OCI-LY7 (cell line): Measurements from ENCODE around the gene MKNK1. TPM values are rescaled to one million over a fixed set of nuclear protein-coding genes. Genes with fewer than 3 reads are reported as not detected.

Source experiments
- BruUV-seq: library from RNA; stranded (reverse); fragments of 400-500 nt; replicated peaks from 2 replicates; lab custom pipeline; 2021; lab: Mats Ljungman, UMichigan
- CTCF ChIA-PET: fragments of 300-600 bp; sonication (Branson Sonifier 250); formaldehyde crosslinking; loops from one replicate; lab custom pipeline; 2022; ENCODE audit warnings: antibody characterized with exemption; ENCODE audit not compliant: unreplicated experiment; lab: Charles Lee
- POLR2A ChIA-PET: fragments of 300-600 bp; sonication (Branson Sonifier 250); formaldehyde crosslinking; loops from one replicate; lab custom pipeline; 2022; ENCODE audit warnings: antibody characterized with exemption; lab: Charles Lee
- DNase-seq: peaks from one replicate; pipeline ENCODE4 v3.0.0-alpha.2; 2015; ENCODE audit warnings: low spot score
- H2AFZ ChIP-seq: fragments of 200-600 bp; sonication (generic), shearing (Covaris generic); 2 replicates; pipeline ENCODE4 v1.6.1; 2014; ENCODE audit warnings: mild to moderate bottlenecking, antibody characterized with exemption, low read length, moderate library complexity
- H3K27ac ChIP-seq: fragments of 200-600 bp; sonication (generic); 2 replicates; pipeline ENCODE4 v1.5.1; 2014; ENCODE audit warnings: mixed run types, low read depth, mild to moderate bottlenecking, moderate library complexity, low read length, inconsistent platforms; ENCODE audit not compliant: poor library complexity, severe bottlenecking
- H3K36me3 ChIP-seq: fragments of 200-600 bp; sonication (generic); 2 replicates; pipeline ENCODE4 v1.6.1; 2014; ENCODE audit warnings: mild to moderate bottlenecking, antibody characterized with exemption, low read length, moderate library complexity, mixed read lengths; ENCODE audit not compliant: insufficient read depth
- H3K4me1 ChIP-seq: fragments of 200-600 bp; sonication (generic); 2 replicates; pipeline ENCODE4 v1.5.1; 2014; ENCODE audit warnings: mild to moderate bottlenecking, low read length; ENCODE audit not compliant: insufficient read depth, poor library complexity, severe bottlenecking
- H3K4me2 ChIP-seq: fragments of 200-600 bp; sonication (generic); 2 replicates; pipeline ENCODE4 v1.6.1; 2014; ENCODE audit warnings: mild to moderate bottlenecking, low read length
- H3K4me3 ChIP-seq: fragments of 200-600 bp; sonication (generic); 2 replicates; pipeline ENCODE4 v1.5.1; 2014; ENCODE audit warnings: mild to moderate bottlenecking, low read depth, low read length; ENCODE audit not compliant: poor library complexity, severe bottlenecking
- H3K79me2 ChIP-seq: fragments of 200-600 bp; sonication (generic); 2 replicates; pipeline ENCODE4 v1.6.1; 2016; ENCODE audit warnings: low read depth, mild to moderate bottlenecking, low read length, moderate library complexity, mixed read lengths; ENCODE audit not compliant: insufficient read depth
- H3K9me2 ChIP-seq: fragments of 200-600 bp; sonication (generic); 2 replicates; pipeline ENCODE4 v1.6.1; 2016; ENCODE audit warnings: mild to moderate bottlenecking, low read length, mixed read lengths; ENCODE audit not compliant: insufficient read depth
- H3K9me3 ChIP-seq: fragments of 200-600 bp; sonication (generic); 2 replicates; pipeline ENCODE4 v1.6.1; 2014; ENCODE audit warnings: mild to moderate bottlenecking, mixed run types, low read length, mixed read lengths
- H4K20me1 ChIP-seq: fragments of 200-600 bp; sonication (generic); 2 replicates; pipeline ENCODE4 v1.6.1; 2014; ENCODE audit warnings: mild to moderate bottlenecking, antibody characterized with exemption, low read length, moderate library complexity, mixed read lengths; ENCODE audit not compliant: insufficient read depth
- CTCF ChIP-seq: fragments of 200-600 bp; sonication (generic); conservative IDR thresholded peaks from 2 replicates; pipeline ENCODE4 v1.5.1; 2014; ENCODE audit warnings: mild to moderate bottlenecking, antibody characterized with exemption, low read length, moderate library complexity, mixed read lengths
- EZH2phosphoT487 ChIP-seq: fragments of 200-600 bp; sonication (generic); IDR thresholded peaks from 2 replicates; pipeline ENCODE4 v1.6.1; 2018; ENCODE audit warnings: low read depth, borderline replicate concordance, mild to moderate bottlenecking, mixed run types, antibody characterized with exemption, low read length, moderate library complexity, mixed read lengths
- intact Hi-C: fragments of 100-400 bp; cut with micrococcal nuclease; formaldehyde crosslinking; loops from one replicate; pipeline ENCODE4 v1.10.0; 2022; ENCODE audit not compliant: unreplicated experiment
- total RNA-seq, 2 experiments: library from RNA; depleted of rRNA in 1 of 2; stranded (reverse); fragments of >200 nt in 1 of 2; shearing (Covaris generic) in 1 of 2; gene quantifications; 2 replicates each; pipeline ENCODE4 v1.2.3, GENCODE V29; 2014 to 2022

Gene MKNK1
- total RNA-seq, 2 experiments from 2014 or later: 11.5 to 24.0 TPM

- TF ChIP-seq CTCF: peak; percentile 91
- no peak for TF ChIP-seq EZH2phosphoT487
Measured at GRCh38 chr1:46527474-46528296, 76.4 kb downstream of the MKNK1 start.

GRCh38 chr1:46526691-46527291, 77.3 kb downstream of the MKNK1 start:
- no peaks in the 10 kb centered on the region for H3K9me2 ChIP-seq
- H3K79me2 ChIP-seq: no peaks in the 10 kb centered on the region
- no peak overlapping the region for H3K27ac ChIP-seq
- TF ChIP-seq CTCF (no peak), EZH2phosphoT487 (no peak)
- ChIA-PET POLR2A (no interaction called here), CTCF (interaction anchor here (1.1 to 1.5 kb wide), 2 partner anchors 13 to 49 kb away, joined by 4 read pairs; no protein-coding TSS in a partner anchor)
- no peaks in the 10 kb centered on the region for H3K4me1 ChIP-seq
- H3K4me3 ChIP-seq: no peak overlapping the region
- H4K20me1 ChIP-seq: no peaks in the 10 kb centered on the region; the same call in 1 of the 2 replicates
- H2AFZ ChIP-seq: no peak overlapping the region
- no peak for DNase-seq
- no TSS peak for BruUV-seq
- H3K4me2 ChIP-seq: no peak overlapping the region
- intact Hi-C loops: no loop called here
- H3K9me3 ChIP-seq: no peaks in the 10 kb centered on the region
- H3K36me3 ChIP-seq: no peaks in the 10 kb centered on the region

More at GRCh38 chr1:46527474-46528296, 76.4 kb downstream of the MKNK1 start:
- Histone ChIP-seq H3K4me2 (no peak overlapping the region), H3K4me1 (no peaks in the 10 kb centered on the region), H4K20me1 (no peaks in the 10 kb centered on the region; the same call in 1 of the 2 replicates), H3K9me2 (no peaks in the 10 kb centered on the region), H3K79me2 (no peaks in the 10 kb centered on the region), H3K27ac (no peak overlapping the region), H2AFZ (no peak overlapping the region), H3K36me3 (no peaks in the 10 kb centered on the region), H3K4me3 (no peak overlapping the region), H3K9me3 (no peaks in the 10 kb centered on the region)
- BruUV-seq: no TSS peak
- CTCF ChIA-PET: interaction anchor here (1.1 to 1.5 kb wide), 2 partner anchors 12 to 50 kb away, joined by 4 read pairs; no protein-coding TSS in a partner anchor
- intact Hi-C loops: loop anchor here (1.0 kb wide), 4 partner anchors 50 to 194 kb away; no protein-coding TSS in a partner anchor
- POLR2A ChIA-PET: interaction anchor here (0.6 to 1.2 kb wide), 2 partner anchors 12 to 27 kb away, joined by 3 read pairs; no protein-coding TSS in a partner anchor
- DNase-seq: peak; percentile 67
